Heart left ventricle (tissue), 16 donors: Measurements from ENCODE around the gene ANKDD1B. TPM values are rescaled to one million over a fixed set of nuclear protein-coding genes. Genes with fewer than 3 reads are reported as not detected.

Experiments
- ATAC-seq, 4 donors: fragments of 200-7000 bp; cut with Tn5 transposase; one replicate each; pipeline ENCODE4 v1.9.1; 2020 to 2022; ENCODE audit warnings: moderate library complexity in 4 of 4, mild to moderate bottlenecking in 3 of 4, moderate number of reproducible peaks in 1 of 4
- DNase-seq, 5 donors: peaks; one replicate each; pipeline ENCODE4 v3.0.0-alpha.2; 2020
- H3K27ac ChIP-seq, 12 donors: fragments of 200-600 bp; sonication (generic) in 4 of 12; one replicate each; pipeline versions ENCODE4 v1.5.0 to v1.8.0; 2016 to 2022; ENCODE audit warnings: mild to moderate bottlenecking in 2 of 12
- H3K27me3 ChIP-seq, 9 donors: fragments of 200-600 bp; sonication (generic) in 2 of 9; one replicate each; pipeline versions ENCODE4 v1.5.1 to v1.8.0; 2016 to 2022; ENCODE audit warnings: mild to moderate bottlenecking in 3 of 9
- H3K36me3 ChIP-seq, 9 donors: fragments of 200-600 bp; sonication (generic) in 2 of 9; one replicate each; pipeline versions ENCODE4 v1.5.0 to v1.8.0; 2018 to 2022; ENCODE audit warnings: mild to moderate bottlenecking in 2 of 9
- H3K4me1 ChIP-seq, 12 donors: fragments of 200-600 bp; sonication (generic) in 4 of 12; one replicate each; pipeline versions ENCODE4 v1.5.0 to v1.8.0; 2016 to 2022; ENCODE audit warnings: mild to moderate bottlenecking in 3 of 12
- H3K4me3 ChIP-seq, 12 donors: fragments of 200-600 bp; sonication (generic) in 4 of 12; one replicate each; pipeline versions ENCODE4 v1.5.0 to v1.8.0; 2017 to 2022; ENCODE audit warnings: mild to moderate bottlenecking in 9 of 12, moderate library complexity in 4 of 12
- H3K9me3 ChIP-seq, 12 donors: fragments of 200-600 bp; sonication (generic) in 4 of 12; one replicate each; pipeline versions ENCODE4 v1.5.0 to v1.8.0; 2016 to 2022; ENCODE audit warnings: mild to moderate bottlenecking in 1 of 12
- CTCF ChIP-seq, 12 donors: fragments of 200-600 bp; sonication (generic) in 4 of 12; IDR thresholded peaks; one replicate each; pipeline versions ENCODE4 v1.5.0 to v1.8.0; 2018 to 2022; ENCODE audit warnings: antibody characterized with exemption in 12 of 12, mild to moderate bottlenecking in 5 of 12
- POLR2A ChIP-seq, 2 donors: fragments of 450-650 bp; IDR thresholded peaks; one replicate each; pipeline ENCODE4 v1.6.1; 2017; ENCODE audit warnings: antibody characterized with exemption in 2 of 2, mild to moderate bottlenecking in 2 of 2, moderate library complexity in 2 of 2
- WGBS, 4 donors: extraction: QIAGEN DNeasy Blood & Tissue Kit in 2 of 4; methylation state at CpG; one replicate each; pipeline versions ENCODE4 v1.1.5 to v1.1.7; 2013 to 2018; 5-methylcytosine and 5-hydroxymethylcytosine counted together
- intact Hi-C, 10 donors: fragments of 100-400 bp; cut with DNase I; formaldehyde crosslinking; loops; one replicate each; pipeline versions ENCODE4 v1.11.1 to v1.14.2; 2022
- polyA plus RNA-seq, 2 donors: library from polyadenylated mRNA; stranded (reverse); fragments of 200-250 nt; gene quantifications; one replicate each; pipeline ENCODE4 v1.2.3, GENCODE V29; 2013
- total RNA-seq, 9 donors: library from RNA; depleted of rRNA in 2 of 9; stranded (reverse); fragments of >200 nt in 2 of 9; fragmentation: NEBNext Ultra II Directional in 3 of 9; extraction: Animal tissue kit (Norgen Biotek cat#: 25700) in 3 of 9; gene quantifications; one replicate each; pipeline versions ENCODE4 v1.1.0 to v1.2.4, GENCODE V29; 2016 to 2023
- donor health status: ischemic (EF 13 %, LVEDD 7.1; RV severe dilation, severe dysfunction).
- donor health status: healthy with polysubstance abuse.
- donor health status: DM: no; HTN: yes; CAD: no.
- donor health status: DM: no; HTN: no; CAD: no.
- donor health status: ischemic (EF 25% LVEDD 6.9; RV normal size, moderate dysfunction).
- donor health status: ischemic (EF 25% LVEDD 5.7; RV mildly dilated, moderate dysfunction).
- donor health status: healthy.
- donor health status: DM: yes; HTN: yes; CAD: no.
- donor health status: ischemic (EF 35%, LVEDD 5.7; RV mildly dilated, moderate dysfunction).
- donor health status: nonischemic (EF 11% LVEDD 7.7; RV severe dilation, severe dysfunction).
- donor health status: DM: yes; HTN: yes; CAD: no.
- donor health status: PGD.
- donor health status: ischemic (EF 29% LVEDD 5.4; RV normal size, mild dysfunction).
- donor health status: nonischemic (EF 23%, LVEDD 6.1; RV moderate dilation, normal function).

The ANKDD1B gene
- total and polyA plus RNA-seq, 11 donors = 0.10 to 0.61 (median 0.32) TPM; not detected in 7

- ATAC-seq (no peak), DNase-seq (no peak)
- H3K27me3 ChIP-seq = no peaks in the 10 kb centered on the region
- no peaks in the 10 kb centered on the region for H3K36me3 ChIP-seq
- intact Hi-C loops = loop anchor here in 2 of 10 donors (10.0 kb wide), 2 partner anchors 55 to 165 kb away; no protein-coding TSS in a partner anchor
- no peaks in the 10 kb centered on the region for H3K9me3 ChIP-seq
- peaks cover 0 to 8% (median 0%) of the 10 kb centered on the region in 12 donors for H3K4me1 ChIP-seq
- WGBS, 4 donors = 89 to 96% (median 93%) methylated on average over 3 of the region's 3 CpGs
- no peak overlapping the region for H3K4me3 ChIP-seq
- H3K27ac ChIP-seq = peak overlapping the region in 1 of 12 donors; percentile 65
- TF ChIP-seq CTCF (IDR thresholded peaks at IDR 0.05) (no peak), POLR2A (IDR thresholded peaks at IDR 0.05) (no peak)
These were observed 48.7 kb downstream of the ANKDD1B start for GRCh38 chr5:75659791-75660450.

DNA sequence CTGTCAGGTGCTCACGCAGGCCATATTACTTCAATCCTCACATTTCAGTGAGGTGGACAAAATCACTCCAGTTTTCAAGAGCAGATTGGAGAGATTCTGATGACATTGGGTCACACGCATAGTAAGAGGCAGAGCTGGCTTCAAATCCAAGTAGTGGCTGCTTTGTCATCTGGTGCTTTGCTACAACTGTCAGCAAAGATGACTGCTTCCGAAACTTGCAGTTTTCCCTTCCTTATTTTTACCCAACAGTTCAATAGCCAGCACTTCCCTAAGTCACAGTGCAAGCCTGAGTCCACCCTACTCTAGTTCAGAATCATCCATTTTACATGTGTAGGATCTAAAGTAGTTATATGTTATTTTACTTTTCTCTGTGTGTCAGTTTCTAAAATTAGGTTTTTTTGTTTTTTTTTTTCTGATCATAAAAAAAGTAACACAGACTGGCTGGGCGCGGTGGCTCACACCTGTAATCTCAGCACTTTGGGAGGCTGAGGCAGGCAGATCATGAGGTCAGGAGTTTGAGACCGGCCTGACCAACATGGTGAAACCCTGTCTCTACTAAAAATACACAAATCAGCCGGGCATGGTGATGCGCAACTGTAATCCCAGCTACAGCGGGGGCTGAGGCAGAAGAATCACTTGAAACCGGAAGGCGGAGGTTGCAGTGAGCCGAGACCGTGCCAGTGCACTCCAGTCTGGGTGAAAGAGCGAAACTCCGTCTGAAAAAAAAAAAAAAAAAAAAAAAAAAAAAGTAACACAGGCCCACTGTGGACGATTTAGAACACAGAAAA is 49.6 kb downstream of the ANKDD1B start:
- H3K27ac ChIP-seq = peak overlapping the region in 1 of 12 donors; percentile 65
- TF ChIP-seq POLR2A (IDR thresholded peaks at IDR 0.05) = no peak
- 84 to 89% (median 86%) methylated on average over 16 of the region's 16 CpGs for WGBS, 4 donors
- no peaks in the 10 kb centered on the region for H3K36me3 ChIP-seq
- ATAC-seq = peak in 2 of 4 donors; percentile 34 to 64
- H3K4me1 ChIP-seq = peaks cover 0 to 5% (median 0%) of the 10 kb centered on the region in 12 donors
- no peaks in the 10 kb centered on the region for H3K27me3 ChIP-seq
- intact Hi-C loops = loop anchor here in 1 of 10 donors (10.0 kb wide), 1 partner anchor 56 kb away; no protein-coding TSS in a partner anchor
- DNase-seq = no peak
- H3K9me3 ChIP-seq = no peaks in the 10 kb centered on the region
- no peak overlapping the region for H3K4me3 ChIP-seq

- no peaks in the 10 kb centered on the region for H3K27me3 ChIP-seq
- H3K9me3 ChIP-seq = no peaks in the 10 kb centered on the region
- no peaks in the 10 kb centered on the region for H3K36me3 ChIP-seq
- DNase-seq = no peak
- ATAC-seq = no peak
- no peak overlapping the region for H3K4me3 ChIP-seq
- TF ChIP-seq POLR2A (IDR thresholded peaks at IDR 0.05) (no peak), CTCF (IDR thresholded peaks at IDR 0.05) (no peak)
- H3K4me1 ChIP-seq = peaks cover 0 to 5% (median 0%) of the 10 kb centered on the region in 12 donors
- 85 to 95% (median 93%) methylated on average over 2 of the region's 2 CpGs for WGBS, 4 donors
- intact Hi-C loops = loop anchor here in 1 of 10 donors (10.0 kb wide), 1 partner anchor 57 kb away; no protein-coding TSS in a partner anchor
- no peak overlapping the region for H3K27ac ChIP-seq
These were observed 50.8 kb downstream of the ANKDD1B start for GRCh38 chr5:75662061-75662460.

GRCh38 chr5:75663579-75664284 is 52.5 kb downstream of the ANKDD1B start:
- DNase-seq (no peak), ATAC-seq (no peak)
- no peak overlapping the region for H3K4me3 ChIP-seq
- TF ChIP-seq POLR2A (IDR thresholded peaks at IDR 0.05) = no peak
- TF ChIP-seq CTCF (IDR thresholded peaks at IDR 0.05) = no peak
- WGBS, 4 donors = 79 to 86% (median 83%) methylated on average over 12 of the region's 12 CpGs
- intact Hi-C loops = loop anchor here in 1 of 10 donors (10.0 kb wide), 1 partner anchor 59 kb away; no protein-coding TSS in a partner anchor
- no peaks in the 10 kb centered on the region for H3K9me3 ChIP-seq
- H3K27me3 ChIP-seq = no peaks in the 10 kb centered on the region
- H3K27ac ChIP-seq = no peak overlapping the region
- no peaks in the 10 kb centered on the region for H3K36me3 ChIP-seq
- H3K4me1 ChIP-seq = peaks cover 0 to 14% (median 2%) of the 10 kb centered on the region in 12 donors
